Neural crest cell (in vitro differentiated cells): ENCODE measurements around the gene FBF1. TPM values are rescaled to one million over a fixed set of nuclear protein-coding genes. Genes with fewer than 3 reads are reported as not detected.
A peak's percentile ranks its signal among the peaks of the same experiment; 100 is the strongest.

Experiments
- DNase-seq: peaks from one replicate; pipeline ENCODE4 v3.0.0; 2021; ENCODE audit warnings: low read depth, mixed read lengths, low spot score
- H3K27ac Mint-ChIP-seq: one replicate; pipeline ENCODE4 v1.8.0; 2021; ENCODE audit warnings: mild to moderate bottlenecking, mixed read lengths; ENCODE audit not compliant: unreplicated experiment
- H3K27me3 Mint-ChIP-seq: 2 replicates; pipeline ENCODE4 v1.8.0; 2021; ENCODE audit warnings: low read depth, mild to moderate bottlenecking, mixed read lengths
- H3K36me3 Mint-ChIP-seq: 2 replicates; pipeline ENCODE4 v1.8.0; 2021; ENCODE audit warnings: low read depth, mild to moderate bottlenecking, mixed read lengths
- H3K4me1 Mint-ChIP-seq: 2 replicates; pipeline ENCODE4 v1.8.0; 2021; ENCODE audit warnings: mixed read lengths
- H3K4me3 Mint-ChIP-seq: one replicate; pipeline ENCODE4 v1.8.0; 2021; ENCODE audit warnings: mild to moderate bottlenecking, mixed read lengths
- H3K9me3 Mint-ChIP-seq: 2 replicates; pipeline ENCODE4 v1.8.0; 2021; ENCODE audit warnings: mixed read lengths
- total RNA-seq: library from RNA; stranded (reverse); gene quantifications from 2 replicates; pipeline ENCODE4 v1.2.1, GENCODE V29; 2021
- TF ChIP-seq, protein P1 (sequence below): fragments of 200-600 bp; sonication (generic); conservative IDR thresholded peaks from 2 replicates; pipeline ENCODE4 v1.5.0; 2021; ENCODE audit warnings: antibody characterized with exemption, mild to moderate bottlenecking

FBF1 gene
- total RNA-seq, 1 donor from 2014 or later: 25.9 TPM

DNA sequence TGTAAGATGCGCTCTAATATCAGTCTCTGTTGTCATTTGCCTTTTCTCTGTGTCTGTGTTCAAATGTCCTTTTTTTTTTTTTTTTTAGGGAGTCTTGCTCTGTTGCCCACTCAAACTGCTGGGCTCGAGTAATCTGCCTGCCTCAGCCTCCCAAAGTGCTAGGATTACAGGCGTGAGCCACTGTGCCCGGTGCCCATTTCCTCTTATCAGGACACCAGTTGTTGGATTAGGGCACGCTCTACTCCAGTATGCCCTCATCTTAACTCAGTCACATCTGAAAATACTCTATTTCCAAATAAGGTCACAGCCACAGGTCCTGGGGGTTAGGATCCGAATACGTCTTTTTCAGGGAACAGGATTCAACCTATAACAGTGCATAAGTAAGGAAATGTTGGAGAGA is 60.6 kb downstream of the FBF1 start:
- H3K27me3 Mint-ChIP-seq: peaks cover 62% of the 10 kb centered on the region

DNA sequence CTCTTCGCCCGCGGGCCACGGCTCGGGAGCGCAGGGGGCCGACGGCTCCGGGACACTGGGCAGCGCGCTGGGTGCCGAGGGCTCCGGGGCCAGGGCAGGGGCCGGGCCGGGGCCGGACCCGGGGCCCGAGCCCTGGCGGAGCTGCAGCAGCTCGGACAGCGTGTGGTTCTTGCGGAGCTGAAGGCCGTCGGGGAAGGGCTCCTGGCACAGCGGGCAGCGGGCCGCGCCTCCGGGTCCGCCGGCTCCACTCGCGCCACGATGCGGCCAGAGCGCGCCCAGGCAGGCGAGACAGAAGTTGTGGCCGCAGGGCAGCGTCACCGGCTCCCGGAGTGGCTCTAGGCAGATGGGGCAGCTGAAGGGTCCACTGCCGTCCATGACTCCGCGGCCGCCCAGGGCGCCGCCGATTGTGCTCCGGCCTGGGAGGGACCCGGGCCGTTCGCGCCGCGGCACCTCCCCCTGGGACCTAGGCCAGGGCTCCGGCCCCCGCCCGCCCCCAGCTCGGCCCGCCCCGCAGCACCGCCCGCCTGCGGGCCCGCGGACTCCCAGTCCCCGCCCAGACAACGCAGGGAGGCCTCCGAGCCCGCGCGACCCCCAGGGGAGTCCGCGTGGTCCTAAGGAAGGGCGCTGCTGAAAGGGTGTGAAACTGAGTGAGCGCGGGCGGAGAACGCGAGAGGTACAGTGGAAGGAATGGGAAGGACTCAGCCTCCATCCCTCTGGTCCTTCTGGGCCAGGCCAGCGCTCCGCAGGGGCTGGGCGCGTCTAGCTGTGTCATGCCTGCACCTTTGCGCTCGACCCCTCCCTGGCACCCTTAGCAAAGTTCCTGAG is 62.5 kb downstream of the FBF1 start, which contains the start of gene TRIM47:
Gene TRIM47 (minus strand): TSS at position 408 of the 825 bp plus-strand sequence. CDS start 33 bp downstream, at position 375.
- H3K27me3 Mint-ChIP-seq: peaks cover 66% of the 10 kb centered on the region
- peaks cover 5% of the 10 kb centered on the region for H3K4me1 Mint-ChIP-seq
- H3K9me3 Mint-ChIP-seq: no peaks in the 10 kb centered on the region
- H3K36me3 Mint-ChIP-seq: no peaks in the 10 kb centered on the region
- no peak within 1 kb of the TSS for H3K27ac Mint-ChIP-seq
- H3K4me3 Mint-ChIP-seq: peak within 1 kb of the TSS; percentile 62
- TF ChIP-seq, protein P1, sequence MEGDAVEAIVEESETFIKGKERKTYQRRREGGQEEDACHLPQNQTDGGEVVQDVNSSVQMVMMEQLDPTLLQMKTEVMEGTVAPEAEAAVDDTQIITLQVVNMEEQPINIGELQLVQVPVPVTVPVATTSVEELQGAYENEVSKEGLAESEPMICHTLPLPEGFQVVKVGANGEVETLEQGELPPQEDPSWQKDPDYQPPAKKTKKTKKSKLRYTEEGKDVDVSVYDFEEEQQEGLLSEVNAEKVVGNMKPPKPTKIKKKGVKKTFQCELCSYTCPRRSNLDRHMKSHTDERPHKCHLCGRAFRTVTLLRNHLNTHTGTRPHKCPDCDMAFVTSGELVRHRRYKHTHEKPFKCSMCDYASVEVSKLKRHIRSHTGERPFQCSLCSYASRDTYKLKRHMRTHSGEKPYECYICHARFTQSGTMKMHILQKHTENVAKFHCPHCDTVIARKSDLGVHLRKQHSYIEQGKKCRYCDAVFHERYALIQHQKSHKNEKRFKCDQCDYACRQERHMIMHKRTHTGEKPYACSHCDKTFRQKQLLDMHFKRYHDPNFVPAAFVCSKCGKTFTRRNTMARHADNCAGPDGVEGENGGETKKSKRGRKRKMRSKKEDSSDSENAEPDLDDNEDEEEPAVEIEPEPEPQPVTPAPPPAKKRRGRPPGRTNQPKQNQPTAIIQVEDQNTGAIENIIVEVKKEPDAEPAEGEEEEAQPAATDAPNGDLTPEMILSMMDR: no peak
- DNase-seq: no peak

More for the DNA sequence above, 60.6 kb downstream of the FBF1 start:
- TF ChIP-seq, protein P1: no peak
- no peak overlapping the region for H3K27ac Mint-ChIP-seq
- no peaks in the 10 kb centered on the region for H3K9me3 Mint-ChIP-seq
- peak overlapping the region; percentile 47 for H3K4me3 Mint-ChIP-seq
- H3K36me3 Mint-ChIP-seq: no peaks in the 10 kb centered on the region
- peaks cover 5% of the 10 kb centered on the region for H3K4me1 Mint-ChIP-seq
- no peak for DNase-seq

DNA sequence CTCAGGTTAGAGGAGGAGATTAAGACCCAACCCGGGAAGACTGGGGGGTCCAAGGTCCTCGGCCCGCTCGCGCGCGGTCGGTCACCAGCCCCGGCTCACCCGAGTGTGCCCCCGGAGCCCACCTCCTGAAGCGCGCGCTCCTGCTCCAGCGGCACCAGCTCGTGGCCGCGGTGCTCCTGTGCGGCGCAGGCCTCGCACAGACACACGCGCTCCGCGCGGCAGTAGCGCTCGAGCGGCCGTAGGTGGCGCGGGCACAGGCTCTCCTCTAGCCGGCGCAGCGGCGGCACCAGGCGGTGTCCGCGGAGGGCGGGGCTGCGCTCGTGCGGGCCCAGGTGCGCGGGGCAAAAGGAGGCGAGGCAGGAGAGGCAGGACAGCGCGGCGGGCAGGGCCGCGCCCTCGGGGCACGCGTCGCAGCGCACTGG is 63.1 kb downstream of the FBF1 start:
- no peaks in the 10 kb centered on the region for H3K36me3 Mint-ChIP-seq
- peaks cover 5% of the 10 kb centered on the region for H3K4me1 Mint-ChIP-seq
- TF ChIP-seq, protein P1: peak; percentile 64
- peaks cover 65% of the 10 kb centered on the region for H3K27me3 Mint-ChIP-seq
- peak; percentile 61 for DNase-seq
- H3K9me3 Mint-ChIP-seq: no peaks in the 10 kb centered on the region
- no peak overlapping the region for H3K27ac Mint-ChIP-seq
- peak overlapping the region; percentile 62 for H3K4me3 Mint-ChIP-seq

DNA sequence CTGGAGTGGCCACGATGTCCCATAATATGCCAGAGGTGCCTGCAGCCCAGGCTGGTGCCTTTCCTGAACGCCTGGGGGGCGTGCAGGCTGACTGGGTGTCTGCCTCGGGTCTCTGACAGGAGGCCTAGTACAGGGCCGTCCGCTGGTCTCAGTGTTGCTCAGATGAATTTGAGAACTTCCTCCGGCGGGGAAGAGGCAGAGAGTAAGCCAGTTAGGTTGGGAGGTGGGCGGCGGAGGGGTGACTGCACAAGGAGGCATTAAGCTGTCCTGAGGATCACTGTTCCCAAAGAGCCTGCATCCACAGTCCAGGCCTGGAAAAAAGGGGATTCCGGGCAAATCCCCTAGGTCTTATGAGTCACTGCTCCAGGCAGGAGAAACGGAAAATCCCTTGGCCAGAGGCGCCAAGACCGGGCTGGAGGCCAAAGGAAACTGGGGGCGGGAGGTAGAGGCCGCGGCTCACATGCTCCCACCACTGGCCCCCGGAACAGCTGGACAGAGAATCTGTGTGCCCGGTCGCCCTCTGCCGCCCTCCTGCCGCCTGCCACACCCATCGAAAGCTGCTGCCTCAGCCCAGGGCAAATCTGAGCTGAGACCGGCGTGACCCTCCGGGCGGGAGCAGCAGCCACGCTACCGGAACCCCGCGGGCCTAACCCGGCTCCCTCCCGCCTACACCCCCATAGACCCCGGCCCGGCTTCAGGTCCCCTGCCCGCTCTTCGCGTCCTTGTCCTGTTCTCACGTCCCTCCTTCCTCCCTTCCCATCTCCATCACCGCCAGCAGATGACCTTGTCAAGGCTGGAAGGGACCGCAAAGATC is 63.7 kb downstream of the FBF1 start:
- no peak for DNase-seq
- H3K4me1 Mint-ChIP-seq: peaks cover 11% of the 10 kb centered on the region
- TF ChIP-seq, protein P1: no peak
- peaks cover 60% of the 10 kb centered on the region for H3K27me3 Mint-ChIP-seq
- H3K27ac Mint-ChIP-seq: no peak overlapping the region
- peak overlapping the region; percentile 62 for H3K4me3 Mint-ChIP-seq
- no peaks in the 10 kb centered on the region for H3K36me3 Mint-ChIP-seq
- no peaks in the 10 kb centered on the region for H3K9me3 Mint-ChIP-seq

DNA sequence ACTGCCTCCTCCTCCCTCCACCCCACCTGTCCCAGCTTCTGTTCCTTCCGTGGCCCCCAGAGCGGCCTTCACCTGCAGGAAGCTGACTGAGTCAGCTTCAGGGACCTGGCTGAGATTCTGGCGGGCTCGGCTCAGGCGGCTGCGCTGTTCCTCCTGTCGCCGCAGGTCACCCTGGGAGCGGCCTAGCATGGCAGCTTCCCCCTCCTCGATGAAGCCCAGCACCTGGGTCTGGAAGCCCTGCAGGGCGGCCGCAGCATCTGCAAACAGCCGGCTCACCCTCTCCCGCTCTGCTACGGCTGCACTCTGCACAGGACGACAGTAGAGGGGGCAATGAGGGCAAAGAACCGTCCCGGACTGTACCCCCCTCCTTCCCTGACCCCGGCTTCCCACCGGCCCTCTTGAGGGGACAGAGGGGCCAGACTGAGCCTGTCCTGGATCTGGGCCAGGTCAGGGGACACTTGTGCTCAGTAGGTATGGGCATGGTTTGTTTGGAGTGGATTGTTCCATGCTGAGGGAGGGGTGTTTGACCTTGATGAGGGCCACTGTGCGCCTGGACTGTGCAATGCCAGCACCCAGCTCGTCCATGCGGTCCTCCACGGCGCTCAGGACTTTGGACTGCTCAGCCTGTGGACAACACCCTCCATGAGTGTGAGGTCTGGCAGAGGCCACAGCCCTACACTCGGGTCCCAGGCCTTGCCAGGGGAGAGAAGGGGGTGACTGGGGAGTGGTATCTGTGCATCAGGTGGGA is 64.5 kb downstream of the FBF1 start:
- Mint-ChIP-seq H3K4me3 (no peak overlapping the region), H3K9me3 (no peaks in the 10 kb centered on the region), H3K4me1 (peaks cover 11% of the 10 kb centered on the region), H3K36me3 (no peaks in the 10 kb centered on the region), H3K27ac (no peak overlapping the region), H3K27me3 (peaks cover 52% of the 10 kb centered on the region)
- TF ChIP-seq, protein P1: no peak
- no peak for DNase-seq
